GM23338 (cell line): ENCODE data around the gene NRCAM. TPM values are rescaled to one million over a fixed set of nuclear protein-coding genes. Genes with fewer than 3 reads are reported as not detected.
A peak's percentile ranks its signal among the peaks of the same experiment; 100 is the strongest.

ENCODE experiments used
- ATAC-seq: fragments of 200-7000 bp; cut with Tn5 transposase; 3 replicates; pipeline ENCODE4 v1.9.1; 2020
- DNase-seq: peaks from one replicate; pipeline ENCODE4 v3.0.0-alpha.2; 2015; ENCODE audit warnings: low spot score
- H2AFZ ChIP-seq: fragments of 200-600 bp; sonication (generic); 2 replicates; pipeline ENCODE4 v1.8.0; 2016; ENCODE audit warnings: antibody characterized with exemption, mild to moderate bottlenecking, moderate library complexity
- H3F3A ChIP-seq: fragments of 200-600 bp; sonication (generic); replicated peaks from 2 replicates; pipeline ENCODE4 v1.8.0; 2017; ENCODE audit warnings: antibody characterized with exemption, mixed run types, low read depth
- H3K27ac ChIP-seq: fragments of 200-600 bp; sonication (generic); 2 replicates; pipeline ENCODE4 v1.6.1; 2016; ENCODE audit warnings: low read depth
- H3K27me3 ChIP-seq: fragments of 200-600 bp; sonication (generic); 2 replicates; pipeline ENCODE4 v1.8.0; 2016; ENCODE audit warnings: mild to moderate bottlenecking, mixed run types, moderate library complexity; ENCODE audit not compliant: insufficient read depth
- H3K36me3 ChIP-seq: fragments of 200-600 bp; sonication (generic); 2 replicates; pipeline ENCODE4 v1.8.0; 2016; ENCODE audit warnings: mild to moderate bottlenecking; ENCODE audit not compliant: insufficient read depth
- H3K4me1 ChIP-seq: fragments of 200-600 bp; sonication (generic); 2 replicates; pipeline ENCODE4 v1.8.0; 2016; ENCODE audit warnings: mild to moderate bottlenecking, moderate library complexity; ENCODE audit not compliant: insufficient read depth
- H3K4me2 ChIP-seq: fragments of 200-600 bp; sonication (generic); 2 replicates; pipeline ENCODE4 v1.7.1; 2017; ENCODE audit warnings: mixed run types
- H3K4me3 ChIP-seq: fragments of 200-600 bp; sonication (generic); 2 replicates; pipeline ENCODE4 v1.6.1; 2016; ENCODE audit warnings: mixed run types
- H3K79me2 ChIP-seq: fragments of 200-600 bp; sonication (generic); replicated peaks from 2 replicates; pipeline ENCODE4 v1.8.0; 2017; ENCODE audit warnings: mild to moderate bottlenecking; ENCODE audit not compliant: insufficient read depth
- H3K9me2 ChIP-seq: fragments of 200-600 bp; sonication (generic); 2 replicates; pipeline ENCODE4 v1.8.0; 2017; ENCODE audit not compliant: insufficient read depth
- H4K20me1 ChIP-seq: fragments of 200-600 bp; sonication (generic); replicated peaks from 2 replicates; pipeline ENCODE4 v1.8.0; 2017; ENCODE audit warnings: mild to moderate bottlenecking; ENCODE audit not compliant: insufficient read depth
- H3K27ac Mint-ChIP-seq: 2 replicates; pipeline ENCODE4 v1.8.0; 2020; ENCODE audit warnings: inconsistent platforms, mild to moderate bottlenecking, moderate library complexity, mixed read lengths
- H3K27me3 Mint-ChIP-seq: 3 replicates; pipeline ENCODE4 v1.8.0; 2022; ENCODE audit warnings: low read depth, mild to moderate bottlenecking, moderate library complexity, mixed read lengths, inconsistent platforms; ENCODE audit not compliant: insufficient read depth, poor library complexity
- H3K36me3 Mint-ChIP-seq: 3 replicates; pipeline ENCODE4 v1.8.0; 2021; ENCODE audit warnings: low read depth, mild to moderate bottlenecking, inconsistent platforms, moderate library complexity, mixed read lengths
- H3K4me1 Mint-ChIP-seq: 3 replicates; pipeline ENCODE4 v1.8.0; 2020; ENCODE audit warnings: mild to moderate bottlenecking, inconsistent platforms, mixed read lengths
- H3K4me3 Mint-ChIP-seq: 3 replicates; pipeline ENCODE4 v1.8.0; 2021; ENCODE audit warnings: moderate library complexity, mild to moderate bottlenecking, inconsistent platforms, mixed read lengths
- H3K9me3 Mint-ChIP-seq: 3 replicates; pipeline ENCODE4 v1.8.0; 2020; ENCODE audit warnings: moderate library complexity, mild to moderate bottlenecking, inconsistent platforms, mixed read lengths
- CREB1 ChIP-seq: fragments of 250-450 bp; sonication (Bioruptor Pico); IDR thresholded peaks from 2 replicates; pipeline ENCODE4 v1.5.0; 2020; ENCODE audit warnings: low read depth, mild to moderate bottlenecking, moderate library complexity
- CTCF ChIP-seq, 2 experiments: fragments of 200-600 bp in 1 of 2; sonication (generic) in 1 of 2; conservative IDR thresholded peaks; 2 replicates each; pipeline versions ENCODE4 v1.5.1 to v1.6.1; 2016 to 2017; ENCODE audit warnings: antibody characterized with exemption in 2 of 2, low read depth in 2 of 2, mild to moderate bottlenecking in 2 of 2, moderate library complexity in 1 of 2
- ETS1 ChIP-seq: IDR thresholded peaks from 2 replicates; pipeline ENCODE4 v1.6.1; 2016; ENCODE audit warnings: antibody characterized with exemption
- EZH2 ChIP-seq: fragments of 200-600 bp; sonication (generic); IDR thresholded peaks from one replicate; pipeline ENCODE4 v1.8.0; 2017; ENCODE audit warnings: antibody characterized with exemption, mild to moderate bottlenecking, low read depth; ENCODE audit not compliant: unreplicated experiment
- EZH2phosphoT487 ChIP-seq: fragments of 200-600 bp; sonication (generic); IDR thresholded peaks from one replicate; pipeline ENCODE4 v1.8.1; 2018; ENCODE audit warnings: antibody characterized with exemption; ENCODE audit not compliant: unreplicated experiment
- NANOG ChIP-seq: IDR thresholded peaks from 2 replicates; pipeline ENCODE4 v1.6.1; 2016; ENCODE audit warnings: antibody characterized with exemption, borderline replicate concordance
- POLR2AphosphoS5 ChIP-seq: IDR thresholded peaks from 2 replicates; pipeline ENCODE4 v1.6.1; 2016; ENCODE audit warnings: antibody characterized with exemption, low read depth
- REST ChIP-seq: IDR thresholded peaks from one replicate; pipeline ENCODE4 v1.6.1; 2018; ENCODE audit warnings: antibody characterized with exemption; ENCODE audit not compliant: unreplicated experiment
- STAT1 ChIP-seq: IDR thresholded peaks from one replicate; pipeline ENCODE4 v1.6.1; 2016; ENCODE audit warnings: antibody characterized with exemption; ENCODE audit not compliant: unreplicated experiment
- polyA plus RNA-seq: library from polyadenylated mRNA; unstranded; fragments of >200 nt; fragmentation: Nextera tagmentation; extraction: Ambion mirVana; gene quantifications from 2 replicates; pipeline ENCODE4 v1.2.1, GENCODE V29; 2016
- total RNA-seq: library from RNA; depleted of rRNA; stranded (reverse); fragments of >200 nt; shearing (Covaris generic); gene quantifications from 2 replicates; pipeline ENCODE4 v1.2.3, GENCODE V29; 2014

Gene NRCAM
- total and polyA plus RNA-seq, 2 experiments from 2014 or later = 2.5 to 6.8 TPM

GRCh38 chr7:108196004-108196403, 260.2 kb downstream of the NRCAM start:
- Mint-ChIP-seq H3K27ac (no peak overlapping the region), H3K27me3 (no peaks in the 10 kb centered on the region), H3K36me3 (peaks cover 5% of the 10 kb centered on the region; the same call in 2 of the 3 replicates), H3K4me3 (no peak overlapping the region), H3K4me1 (peaks cover 16% of the 10 kb centered on the region; the same call in 2 of the 3 replicates), H3K9me3 (0 out of 3 replicates have a peak, but pooled peaks cover 5% of the 10 kb centered on the region)
- Histone ChIP-seq H3K4me3 (no peak overlapping the region), H3K4me2 (no peak overlapping the region), H3K27ac (no peak overlapping the region), H2AFZ (no peak overlapping the region), H3K9me2 (0 out of 2 replicates have a peak, but pooled peaks cover 4% of the 10 kb centered on the region), H3K36me3 (no peaks in the 10 kb centered on the region), H3F3A (no peaks in the 10 kb centered on the region), H3K79me2 (no peaks in the 10 kb centered on the region), H3K27me3 (no peaks in the 10 kb centered on the region), H3K4me1 (peaks cover 5% of the 10 kb centered on the region; the same call in 1 of the 2 replicates), H4K20me1 (no peaks in the 10 kb centered on the region)
- TF ChIP-seq NANOG = no peak
- no peak for TF ChIP-seq CTCF (conservative IDR thresholded peaks at IDR 0.05; ENCODE audit: low read depth in 2 of 2)
- TF ChIP-seq POLR2AphosphoS5 = no peak
- no peak for TF ChIP-seq REST
- TF ChIP-seq EZH2phosphoT487 = no peak
- no peak for DNase-seq
- ATAC-seq = no peak

- H3K4me3 Mint-ChIP-seq = no peak overlapping the region
- TF ChIP-seq ETS1 = no peak
- TF ChIP-seq CTCF (conservative IDR thresholded peaks at IDR 0.05; ENCODE audit: low read depth in 2 of 2) = no peak
- TF ChIP-seq STAT1 = no peak
- TF ChIP-seq REST = no peak
- no peak for TF ChIP-seq EZH2
- no peak for TF ChIP-seq NANOG
- no peak for TF ChIP-seq CREB1 (CRISPR knock-in tag)
Measured at GRCh38 chr7:108193594-108194498, 262.4 kb downstream of the NRCAM start.

More at GRCh38 chr7:108193594-108194498, 262.4 kb downstream of the NRCAM start:
- H3K79me2 ChIP-seq = no peaks in the 10 kb centered on the region
- H3K4me2 ChIP-seq = 0 out of 2 replicates have a peak overlapping the region, but pooled peaks have one; percentile 9
- ATAC-seq (peak; percentile 44; the same call in 1 of the 3 replicates), DNase-seq (peak; percentile 21)
- H3K9me3 Mint-ChIP-seq = peaks cover 7% of the 10 kb centered on the region; the same call in 2 of the 3 replicates
- H3K27me3 ChIP-seq = no peaks in the 10 kb centered on the region
- no peaks in the 10 kb centered on the region for H3K36me3 ChIP-seq
- no peaks in the 10 kb centered on the region for H4K20me1 ChIP-seq
- H3F3A ChIP-seq = no peaks in the 10 kb centered on the region
- H2AFZ ChIP-seq = no peak overlapping the region
- peak overlapping the region; percentile 38; the same call in 1 of the 2 replicates for H3K27ac Mint-ChIP-seq
- peaks cover 9% of the 10 kb centered on the region; the same call in 2 of the 3 replicates for H3K36me3 Mint-ChIP-seq
- no peak overlapping the region for H3K4me3 ChIP-seq
- H3K4me1 Mint-ChIP-seq = peaks cover 16% of the 10 kb centered on the region; the same call in 2 of the 3 replicates
- no peaks in the 10 kb centered on the region for H3K9me2 ChIP-seq
- H3K27me3 Mint-ChIP-seq = no peaks in the 10 kb centered on the region
- peaks cover 5% of the 10 kb centered on the region; the same call in 1 of the 2 replicates for H3K4me1 ChIP-seq
- no peak overlapping the region for H3K27ac ChIP-seq
